H1 (cell line): ENCODE results near the gene PRSS21. TPM values are rescaled to one million over a fixed set of nuclear protein-coding genes. Genes with fewer than 3 reads are reported as not detected.

ENCODE experiments used
- BACH1 ChIP-seq: IDR thresholded peaks from 2 replicates; pipeline ENCODE4 v1.6.1; 2012; ENCODE audit warnings: low read length, improper control_type of control experiment
- EP300 ChIP-seq, 2 experiments: IDR thresholded peaks; 1 replicate in 1 of 2; 2 replicates in 1 of 2; pipeline ENCODE4 v1.6.1; 2011 to 2012; ENCODE audit warnings: low read depth in 2 of 2, low read length in 2 of 2, mild to moderate bottlenecking in 2 of 2, borderline replicate concordance in 1 of 2, inconsistent platforms in 1 of 2, moderate library complexity in 1 of 2
- polyA plus RNA-seq, 7 experiments: library from polyadenylated mRNA; depleted of rRNA in 3 of 7; stranded (reverse) in 5 of 7; unstranded in 2 of 7; fragments of >200 nt in 5 of 7; fragments of 200-250 nt in 2 of 7; gene quantifications; 1 replicate in 5 of 7; 2 replicates in 1 of 7; 4 replicates in 1 of 7; pipeline versions ENCODE4 v1.2.1 to v1.2.3, GENCODE V29; 2011 to 2013; ENCODE audit warnings: missing spikeins in 2 of 7, mixed read lengths in 2 of 7
- total RNA-seq: library from RNA; stranded (reverse); fragmentation: NEBNext Ultra II Directional; extraction: Animal tissue kit (Norgen Biotek cat#: 25700); gene quantifications from 2 replicates; pipeline ENCODE4 v1.2.1, GENCODE V29; 2021

PRSS21 gene
- total and polyA plus RNA-seq, 2 of the 8 experiments (the other 6 are each of a cell fraction or from before 2014, with no cell fraction given): 0.76 to 1.0 TPM

DNA sequence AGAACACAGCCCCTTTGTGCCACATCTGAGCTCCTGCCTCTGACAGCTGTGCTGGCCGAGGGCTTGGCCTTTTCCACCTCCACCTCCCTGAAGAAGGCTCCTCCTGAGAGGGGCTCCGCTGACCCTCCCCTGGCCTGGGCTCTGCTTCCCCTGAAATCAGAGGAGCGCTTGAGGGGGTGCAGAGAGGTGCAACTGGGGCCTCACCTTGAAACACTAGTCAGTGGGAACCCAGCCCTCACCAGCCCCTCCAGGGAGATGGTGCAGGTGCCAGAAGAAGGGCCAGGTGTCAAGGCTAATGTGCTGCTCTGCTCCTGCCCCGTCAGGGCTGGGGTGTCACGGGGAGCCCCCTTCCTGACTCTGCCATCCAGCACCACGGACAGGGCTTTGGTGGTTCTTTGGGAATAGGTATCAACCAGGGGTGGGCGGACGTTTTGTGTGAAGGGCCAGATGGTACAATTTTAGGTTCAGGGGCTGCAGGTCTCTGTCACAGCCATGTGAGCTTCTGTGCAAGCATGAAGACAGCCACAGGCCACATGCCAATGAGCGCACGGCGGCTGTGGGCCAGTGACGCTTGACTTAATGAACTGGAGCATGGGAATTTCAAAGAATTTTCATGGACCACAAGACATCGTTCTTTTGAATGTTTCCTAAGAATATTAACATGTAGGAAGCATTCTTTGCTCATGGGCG, 10.9 kb downstream of the PRSS21 start (continued):
- no peak for TF ChIP-seq EP300 (IDR thresholded peaks at IDR 0.05; ENCODE audit: borderline replicate concordance in 1 of 2, low read depth in 2 of 2, low read length in 2 of 2)
- TF ChIP-seq BACH1: no peak
